ENCODE data around the gene IL17C. TPM values are rescaled to one million over a fixed set of nuclear protein-coding genes. Genes with fewer than 3 reads are reported as not detected.

IL17C gene
- total and polyA plus RNA-seq, 2 of the 8 experiments (the other 6 are each of a cell fraction or from before 2014, with no cell fraction given) = 1.1 to 1.9 TPM

DNA sequence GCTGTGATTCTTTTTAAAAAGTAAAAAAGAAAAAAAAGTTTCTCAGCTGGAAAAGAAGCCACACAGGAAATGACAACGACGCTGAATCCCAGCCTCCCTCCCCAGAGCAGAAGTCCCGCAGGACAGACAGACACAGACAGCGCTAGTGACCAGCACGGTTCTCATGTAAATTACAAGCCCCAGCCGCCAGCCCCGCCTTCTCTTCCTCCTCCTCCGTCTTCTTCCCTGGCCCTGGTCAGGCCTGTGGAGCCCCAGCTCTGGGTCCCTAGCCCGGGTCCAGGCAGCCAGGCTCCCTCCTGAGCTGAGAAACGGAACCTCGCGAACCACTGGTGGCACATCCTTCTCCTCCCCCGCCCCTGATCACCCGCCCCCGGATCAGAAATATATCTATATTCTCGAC lies 7.0 kb upstream of the IL17C start:
- H3K36me3 ChIP-seq (ENCODE audit: control insufficient read depth in 2 of 4, insufficient read depth in 4 of 4, low read length in 3 of 4) = peaks cover 4 to 20% (median 12%) of the 10 kb centered on the region in 4 experiments; a peak in 6 of 8 replicates
- H3K56ac ChIP-seq (replicated peaks; ENCODE audit: insufficient read length, low read depth, low read length) = no peak overlapping the region
- H3K23ac ChIP-seq (ENCODE audit: insufficient read length) = no peak overlapping the region
- DNase-seq (ENCODE audit: low read depth in 1 of 2, low spot score in 2 of 2) (no peak), FAIRE-seq (no peak)
- no peak overlapping the region for H2AFZ ChIP-seq (ENCODE audit: low read length)
- no peak overlapping the region for H4K8ac ChIP-seq (ENCODE audit: extremely low read depth, insufficient read depth, low read length)
- no peak overlapping the region for H3K4me2 ChIP-seq (ENCODE audit: insufficient read depth in 1 of 2, low read depth in 2 of 2, low read length in 2 of 2)
- no peak overlapping the region for H2BK12ac ChIP-seq (ENCODE audit: low read depth, low read length)
- no peak overlapping the region for H3K18ac ChIP-seq (ENCODE audit: extremely low read depth, low read length)
- no peak overlapping the region for H2BK15ac ChIP-seq (ENCODE audit: low read length)
- 91% methylated on average over 13 of the region's 16 CpGs; no CpG with 5 or more reads in 1 of the 2 experiments for WGBS, 2 experiments (ENCODE audit: extremely low coverage in 1 of 2, insufficient coverage in 1 of 2, insufficient read length in 1 of 2, insufficient replicate concordance in 2 of 2, low coverage in 1 of 2, low lambda C conversion rate in 2 of 2, missing lambda C conversion rate in 1 of 2)
- H3K4me3 ChIP-seq (ENCODE audit: extremely low read depth in 1 of 4, insufficient read depth in 2 of 4, low read depth in 3 of 4, low read length in 4 of 4) = no peak overlapping the region
- no peak overlapping the region for H2BK5ac ChIP-seq (ENCODE audit: low read depth, low read length)
- TF ChIP-seq SP2 (IDR thresholded peaks at IDR 0.05; ENCODE audit: low read length) (no peak), KDM5A (IDR thresholded peaks at IDR 0.05; ENCODE audit: low read length) (no peak), RXRA (IDR thresholded peaks at IDR 0.05; ENCODE audit: insufficient read depth, low read depth, low read length) (no peak)
- peaks cover 0 to 27% (median 12%) of the 10 kb centered on the region in 4 experiments; a peak in 6 of 7 replicates for H3K4me1 ChIP-seq (replicated peaks in 1 of 4; ENCODE audit: control insufficient read depth in 3 of 4, insufficient read depth in 4 of 4, low read length in 3 of 4)
- H2AK5ac ChIP-seq (ENCODE audit: low read depth, low read length) = no peak overlapping the region
- H3K27me3 ChIP-seq (replicated peaks in 1 of 4; ENCODE audit: control insufficient read depth in 3 of 4, extremely low read depth in 1 of 4, insufficient read depth in 3 of 4, low read length in 3 of 4) = peaks cover 0 to 4% (median 0%) of the 10 kb centered on the region in 4 experiments; a peak in 2 of 7 replicates
- H3K14ac ChIP-seq (ENCODE audit: insufficient read length) = no peak overlapping the region
- peaks cover 2 to 9% of the 10 kb centered on the region in 2 experiments for H4K20me1 ChIP-seq (replicated peaks in 1 of 2; ENCODE audit: control insufficient read depth in 1 of 2, insufficient read depth in 2 of 2, low read length in 2 of 2)
- H4K5ac ChIP-seq (ENCODE audit: insufficient read length, low read depth, low read length) = no peak overlapping the region
- no peaks in the 10 kb centered on the region for H3K9me3 ChIP-seq (ENCODE audit: insufficient read depth in 2 of 2, low read depth in 1 of 2, low read length in 1 of 2)
- ChIA-PET CTCF (ENCODE audit: partially characterized antibody) (interaction anchor here (0.5 to 11.2 kb wide), 6 partner anchors 8 to 226 kb away, joined by 3 to 89 read pairs (median 8); partner anchors contain the start of genes GALNS, IL17C and TRAPPC2L), POLR2A (ENCODE audit: partially characterized antibody) (interaction anchor here (1.5 to 2.0 kb wide), 2 partner anchors 19 to 41 kb away, joined by 3 to 5 read pairs; no protein-coding TSS in a partner anchor)
- H2BK120ac ChIP-seq (replicated peaks; ENCODE audit: low read depth, low read length) = no peak overlapping the region
- no peak overlapping the region for H4K91ac ChIP-seq (replicated peaks; ENCODE audit: insufficient read length, low read length)
- no peak overlapping the region for H2BK20ac ChIP-seq (ENCODE audit: low read length)
- H3K79me2 ChIP-seq (ENCODE audit: control insufficient read depth in 1 of 2, insufficient read depth in 2 of 2, low read length in 2 of 2) = no peaks in the 10 kb centered on the region
- no peak overlapping the region for H3K4ac ChIP-seq (replicated peaks; ENCODE audit: insufficient read length, low read depth, low read length)
- no peaks in the 10 kb centered on the region; the same call in 1 of the 2 replicates for H3K79me1 ChIP-seq (ENCODE audit: low read depth, low read length)
- no peak overlapping the region for H3K9ac ChIP-seq (replicated peaks in 1 of 4; ENCODE audit: extremely low read depth in 1 of 4, low read depth in 3 of 4, low read length in 3 of 4)
- H3K27ac ChIP-seq (ENCODE audit: low read depth, low read length) = no peak overlapping the region
- peaks cover 8% of the 10 kb centered on the region for H3K23me2 ChIP-seq (ENCODE audit: low read depth, low read length)

All from H1 (cell line).